ENCODE data around the gene CCNI2.
A peak's percentile ranks its signal among the peaks of the same experiment; 100 is the strongest.

The CCNI2 gene

DNA sequence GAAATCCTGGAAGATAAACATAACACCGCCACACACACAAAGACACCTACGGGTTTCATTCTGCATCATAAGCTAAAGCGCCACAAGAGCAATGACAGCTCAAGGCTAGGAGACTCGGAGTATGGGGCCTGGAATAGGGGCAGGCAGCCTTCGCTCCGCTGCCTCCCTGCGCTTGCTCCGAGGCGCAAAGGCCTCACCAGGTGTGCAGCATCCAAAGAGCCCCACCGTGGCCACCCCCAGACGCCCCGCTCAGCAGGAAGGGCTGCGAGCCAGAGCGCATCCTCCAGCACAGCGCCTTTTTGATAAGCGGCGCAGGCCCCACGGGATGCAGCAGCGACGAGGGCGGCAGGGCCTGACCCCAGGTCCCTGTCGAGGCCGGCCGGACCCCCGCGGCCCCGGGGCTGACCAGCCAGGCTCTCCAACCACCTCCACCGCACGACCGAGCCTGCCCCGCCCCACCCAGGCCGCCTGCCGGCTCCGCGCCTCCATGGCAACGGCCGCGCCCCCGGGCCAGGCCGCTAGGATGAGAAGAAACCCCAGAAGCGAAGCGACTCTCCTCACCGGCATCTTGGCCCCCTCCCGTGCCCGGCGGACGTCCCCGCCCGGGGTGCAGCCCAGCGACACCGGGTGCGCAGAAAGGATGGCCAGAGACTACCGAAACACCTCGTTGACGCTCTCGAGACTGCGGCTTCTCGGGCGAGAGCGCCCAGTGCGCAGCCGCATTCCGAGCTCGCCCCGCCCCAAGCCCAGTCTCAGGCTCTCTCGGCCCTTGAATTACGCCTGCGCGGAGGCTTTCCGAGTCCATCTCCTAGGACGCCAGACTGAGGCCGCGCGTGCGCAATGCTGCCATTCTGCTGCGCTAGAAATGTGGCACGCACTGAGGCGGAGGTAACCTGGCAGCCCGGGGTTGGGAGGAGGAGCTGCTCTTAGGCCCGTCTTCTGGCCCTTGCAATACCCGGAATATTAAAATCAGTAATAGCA lies 10.1 kb upstream of the CCNI2 start, which contains the start of gene KIF3A:
Gene KIF3A (minus strand): TSS at position 694 of the 981 bp plus-strand sequence. CDS start 127 bp downstream, at position 567.
- H3K27ac ChIP-seq (ENCODE audit: poor library complexity, severe bottlenecking): no peak within 1 kb of the TSS
- peaks cover 8% of the 10 kb centered on the region for H3K4me1 ChIP-seq (ENCODE audit: insufficient read depth, poor library complexity, severe bottlenecking)
- ATAC-seq (ENCODE audit: low read depth) (peak; percentile 93), DNase-seq (ENCODE audit: low spot score) (peak; percentile 99)
- no peaks in the 10 kb centered on the region for H3K9me3 ChIP-seq (ENCODE audit: severe bottlenecking)
- H3K4me3 ChIP-seq (ENCODE audit: severe bottlenecking): peak within 1 kb of the TSS; percentile 73
- H3K27me3 ChIP-seq (ENCODE audit: insufficient read depth, poor library complexity, severe bottlenecking): no peaks in the 10 kb centered on the region
- TF ChIP-seq, protein P1, sequence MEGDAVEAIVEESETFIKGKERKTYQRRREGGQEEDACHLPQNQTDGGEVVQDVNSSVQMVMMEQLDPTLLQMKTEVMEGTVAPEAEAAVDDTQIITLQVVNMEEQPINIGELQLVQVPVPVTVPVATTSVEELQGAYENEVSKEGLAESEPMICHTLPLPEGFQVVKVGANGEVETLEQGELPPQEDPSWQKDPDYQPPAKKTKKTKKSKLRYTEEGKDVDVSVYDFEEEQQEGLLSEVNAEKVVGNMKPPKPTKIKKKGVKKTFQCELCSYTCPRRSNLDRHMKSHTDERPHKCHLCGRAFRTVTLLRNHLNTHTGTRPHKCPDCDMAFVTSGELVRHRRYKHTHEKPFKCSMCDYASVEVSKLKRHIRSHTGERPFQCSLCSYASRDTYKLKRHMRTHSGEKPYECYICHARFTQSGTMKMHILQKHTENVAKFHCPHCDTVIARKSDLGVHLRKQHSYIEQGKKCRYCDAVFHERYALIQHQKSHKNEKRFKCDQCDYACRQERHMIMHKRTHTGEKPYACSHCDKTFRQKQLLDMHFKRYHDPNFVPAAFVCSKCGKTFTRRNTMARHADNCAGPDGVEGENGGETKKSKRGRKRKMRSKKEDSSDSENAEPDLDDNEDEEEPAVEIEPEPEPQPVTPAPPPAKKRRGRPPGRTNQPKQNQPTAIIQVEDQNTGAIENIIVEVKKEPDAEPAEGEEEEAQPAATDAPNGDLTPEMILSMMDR (IDR thresholded peaks at IDR 0.05; ENCODE audit: poor library complexity, severe bottlenecking): no peak
- peaks cover 16% of the 10 kb centered on the region for H3K36me3 ChIP-seq (ENCODE audit: low read depth)

DNA sequence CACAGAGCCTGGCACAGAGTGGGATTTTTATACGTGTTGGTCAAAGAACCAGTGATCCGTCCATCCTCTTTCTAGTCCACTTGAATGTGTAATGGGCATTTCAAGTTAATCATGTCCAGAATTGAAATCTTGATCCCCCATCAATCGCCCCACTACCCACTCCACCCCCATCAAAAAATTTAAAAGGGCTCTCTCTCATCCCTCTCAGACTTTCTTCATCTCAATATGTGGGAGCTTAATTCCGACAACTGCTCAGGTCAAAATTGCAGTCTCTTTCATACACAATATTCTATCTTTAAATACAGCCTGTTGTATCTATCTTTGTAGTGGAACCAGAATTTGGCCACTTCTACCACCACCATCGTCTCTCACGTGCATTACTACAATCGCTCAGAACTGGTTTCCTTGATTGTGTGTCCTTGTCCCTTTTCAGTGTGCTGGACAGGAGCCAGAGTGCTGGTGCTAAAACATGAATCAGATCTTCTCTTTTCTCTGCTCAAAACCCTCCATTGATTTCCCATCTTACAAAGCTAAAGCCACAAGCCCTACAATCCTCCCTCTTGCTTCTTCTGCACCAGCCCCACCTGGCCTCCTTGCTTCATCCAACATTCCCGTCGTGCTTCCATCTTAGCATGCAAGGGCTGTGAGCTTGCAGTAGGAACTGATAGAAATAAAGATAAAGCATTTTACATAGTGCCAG lies 9.1 kb upstream of the CCNI2 start:
- no peak for ATAC-seq (ENCODE audit: low read depth)
- DNase-seq (ENCODE audit: low spot score): no peak
- TF ChIP-seq, protein P1 (IDR thresholded peaks at IDR 0.05; ENCODE audit: poor library complexity, severe bottlenecking): no peak
- no peak overlapping the region for H3K27ac ChIP-seq (ENCODE audit: poor library complexity, severe bottlenecking)
- H3K27me3 ChIP-seq (ENCODE audit: insufficient read depth, poor library complexity, severe bottlenecking): no peaks in the 10 kb centered on the region
- H3K4me1 ChIP-seq (ENCODE audit: insufficient read depth, poor library complexity, severe bottlenecking): peaks cover 8% of the 10 kb centered on the region
- H3K36me3 ChIP-seq (ENCODE audit: low read depth): peaks cover 13% of the 10 kb centered on the region
- peak overlapping the region; percentile 73 for H3K4me3 ChIP-seq (ENCODE audit: severe bottlenecking)
- no peaks in the 10 kb centered on the region for H3K9me3 ChIP-seq (ENCODE audit: severe bottlenecking)

DNA sequence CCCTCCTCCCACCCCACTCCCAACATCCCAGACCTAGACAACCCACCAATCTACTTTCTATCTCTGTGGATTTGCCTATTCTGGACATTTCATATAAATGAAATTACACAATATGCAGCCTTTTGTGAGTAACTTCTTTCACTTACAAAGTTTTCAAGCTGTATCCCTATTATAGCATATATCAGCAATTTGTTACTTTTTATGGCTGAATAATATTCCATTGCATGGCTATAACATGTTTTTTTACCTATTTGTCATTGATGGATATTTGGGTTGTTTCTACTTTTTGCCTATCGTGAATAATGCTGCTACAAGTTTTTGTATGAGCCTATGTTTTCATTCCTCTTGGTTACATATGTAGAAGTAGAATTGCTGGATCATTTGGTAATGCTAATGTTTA lies 8.0 kb upstream of the CCNI2 start:
- no peak for ATAC-seq (ENCODE audit: low read depth)
- Histone ChIP-seq H3K27ac (ENCODE audit: poor library complexity, severe bottlenecking) (no peak overlapping the region), H3K4me1 (ENCODE audit: insufficient read depth, poor library complexity, severe bottlenecking) (peaks cover 8% of the 10 kb centered on the region), H3K9me3 (ENCODE audit: severe bottlenecking) (no peaks in the 10 kb centered on the region), H3K27me3 (ENCODE audit: insufficient read depth, poor library complexity, severe bottlenecking) (no peaks in the 10 kb centered on the region), H3K36me3 (ENCODE audit: low read depth) (peaks cover 2% of the 10 kb centered on the region; the same call in 1 of the 2 replicates), H3K4me3 (ENCODE audit: severe bottlenecking) (no peak overlapping the region)
- TF ChIP-seq, protein P1 (IDR thresholded peaks at IDR 0.05; ENCODE audit: poor library complexity, severe bottlenecking): no peak
- no peak for DNase-seq (ENCODE audit: low spot score)

DNA sequence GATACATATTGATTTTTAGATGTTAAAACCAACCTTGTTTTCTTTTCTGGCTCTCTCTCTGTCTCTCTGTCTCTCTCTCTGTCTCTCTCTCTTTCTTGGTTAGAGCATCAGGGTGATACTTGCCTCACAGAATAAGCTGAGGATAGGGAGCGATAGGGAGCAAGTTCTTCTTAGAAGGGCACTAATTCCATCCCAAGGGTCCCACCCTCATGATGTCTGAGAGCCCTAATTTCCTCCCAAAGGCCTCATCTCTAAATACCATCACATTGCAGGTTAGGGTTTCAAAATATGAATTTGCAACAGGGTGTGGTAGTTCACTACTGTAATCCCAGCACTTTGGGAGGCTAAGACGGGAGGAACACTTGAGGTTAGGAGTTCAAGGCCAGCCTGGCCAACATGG lies 5.1 kb upstream of the CCNI2 start:
- Histone ChIP-seq H3K27me3 (ENCODE audit: insufficient read depth, poor library complexity, severe bottlenecking) (no peaks in the 10 kb centered on the region), H3K4me3 (ENCODE audit: severe bottlenecking) (no peak overlapping the region), H3K36me3 (ENCODE audit: low read depth) (no peaks in the 10 kb centered on the region), H3K27ac (ENCODE audit: poor library complexity, severe bottlenecking) (no peak overlapping the region), H3K9me3 (ENCODE audit: severe bottlenecking) (no peaks in the 10 kb centered on the region), H3K4me1 (ENCODE audit: insufficient read depth, poor library complexity, severe bottlenecking) (peaks cover 3% of the 10 kb centered on the region)
- TF ChIP-seq, protein P1 (IDR thresholded peaks at IDR 0.05; ENCODE audit: poor library complexity, severe bottlenecking): no peak
- ATAC-seq (ENCODE audit: low read depth) (no peak), DNase-seq (ENCODE audit: low spot score) (no peak)
